Hepatocyte (in vitro differentiated cells): ENCODE measurements around the gene PURA. TPM values are rescaled to one million over a fixed set of nuclear protein-coding genes. Genes with fewer than 3 reads are reported as not detected.

Experiments used
- DNase-seq: peaks from one replicate; pipeline ENCODE4 v3.0.0-alpha.2; 2016; ENCODE audit warnings: low spot score
- H2AFZ ChIP-seq: fragments of 200-600 bp; sonication (generic); 2 replicates; pipeline ENCODE4 v1.6.0; 2016; ENCODE audit warnings: antibody characterized with exemption, mild to moderate bottlenecking
- H3K27ac ChIP-seq: fragments of 200-600 bp; sonication (generic); 2 replicates; pipeline ENCODE4 v1.5.1; 2016; ENCODE audit warnings: mild to moderate bottlenecking
- H3K27me3 ChIP-seq: fragments of 200-600 bp; sonication (generic); 2 replicates; pipeline ENCODE4 v1.6.1; 2016
- H3K36me3 ChIP-seq: fragments of 200-600 bp; sonication (generic); replicated peaks from 2 replicates; pipeline ENCODE4 v1.5.1; 2016; ENCODE audit warnings: low read depth; ENCODE audit not compliant: insufficient read depth
- H3K4me1 ChIP-seq: fragments of 200-600 bp; sonication (generic); 2 replicates; pipeline ENCODE4 v1.5.1; 2016; ENCODE audit warnings: mild to moderate bottlenecking, moderate library complexity; ENCODE audit not compliant: insufficient read depth
- H3K4me2 ChIP-seq: fragments of 200-600 bp; sonication (generic); 2 replicates; pipeline ENCODE4 v1.6.0; 2016
- H3K4me3 ChIP-seq: fragments of 200-600 bp; sonication (generic); 2 replicates; pipeline ENCODE4 v1.5.1; 2016; ENCODE audit warnings: mild to moderate bottlenecking
- H3K79me2 ChIP-seq: fragments of 200-600 bp; sonication (generic); 2 replicates; pipeline ENCODE4 v1.6.0; 2017; ENCODE audit warnings: mild to moderate bottlenecking
- H3K9me2 ChIP-seq: fragments of 200-600 bp; sonication (generic); replicated peaks from 2 replicates; pipeline ENCODE4 v1.6.0; 2017; ENCODE audit warnings: mild to moderate bottlenecking; ENCODE audit not compliant: insufficient read depth
- H3K9me3 ChIP-seq: fragments of 200-600 bp; sonication (generic); 2 replicates; pipeline ENCODE4 v1.5.1; 2016; ENCODE audit warnings: low read depth, mild to moderate bottlenecking
- H4K20me1 ChIP-seq: fragments of 200-600 bp; sonication (generic); 2 replicates; pipeline ENCODE4 v1.6.0; 2016; ENCODE audit warnings: mild to moderate bottlenecking; ENCODE audit not compliant: insufficient read depth, poor library complexity, severe bottlenecking
- EZH2 ChIP-seq: fragments of 200-600 bp; sonication (generic); IDR thresholded peaks from 2 replicates; pipeline ENCODE4 v1.6.1; 2016; ENCODE audit warnings: antibody characterized with exemption, mild to moderate bottlenecking, borderline replicate concordance
- EZH2phosphoT487 ChIP-seq: fragments of 200-600 bp; sonication (generic); IDR thresholded peaks from one replicate; pipeline ENCODE4 v1.6.1; 2018; ENCODE audit warnings: antibody characterized with exemption, mild to moderate bottlenecking, low read depth, moderate library complexity; ENCODE audit not compliant: unreplicated experiment, severe bottlenecking
- WGBS: methylation state at CpG from one replicate; pipeline ENCODE4 v1.1.6; 2016; ENCODE audit warnings: low lambda C conversion rate; ENCODE audit errors: missing lambda C conversion rate; 5-methylcytosine and 5-hydroxymethylcytosine counted together
- polyA plus RNA-seq: library from polyadenylated mRNA; unstranded; fragments of >200 nt; fragmentation: Nextera tagmentation; extraction: Ambion mirVana; gene quantifications from 2 replicates; pipeline ENCODE4 v1.2.1, GENCODE V29; 2016
- total RNA-seq: library from RNA; depleted of rRNA; stranded (reverse); fragments of >200 nt; gene quantifications from 2 replicates; pipeline ENCODE4 v1.2.3, GENCODE V29; 2014
- TF ChIP-seq, protein P1 (sequence below): fragments of 200-600 bp; sonication (generic); IDR thresholded peaks from 2 replicates; pipeline ENCODE4 v1.5.1; 2016; ENCODE audit warnings: antibody characterized with exemption, mild to moderate bottlenecking; ENCODE audit not compliant: poor library complexity

The PURA gene
- total and polyA plus RNA-seq, 2 experiments from 2014 or later, result 7.4 to 13.8 TPM

DNA sequence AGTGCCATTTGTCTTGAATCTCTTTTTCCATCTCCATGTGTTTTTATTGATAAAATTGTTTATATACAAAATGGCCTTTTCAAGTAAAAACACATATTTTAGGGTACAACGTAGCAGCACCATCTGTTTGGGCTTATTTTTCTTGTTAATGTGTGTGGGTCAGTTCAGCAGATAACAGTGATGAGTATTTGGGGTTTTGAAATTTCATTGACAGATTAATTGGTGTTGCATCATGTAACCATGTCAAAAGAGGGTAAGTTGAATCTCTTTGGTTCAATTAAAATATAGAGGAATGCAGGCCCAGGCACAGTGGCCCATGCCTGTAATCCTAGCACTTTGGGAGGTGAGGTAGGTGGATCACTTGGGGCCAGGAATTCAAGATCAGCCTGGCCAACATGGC, 20.0 kb upstream of the PURA start:
- no peak for DNase-seq
- Histone ChIP-seq H3K4me3 (no peak overlapping the region), H2AFZ (no peak overlapping the region), H3K27ac (no peak overlapping the region), H3K9me2 (no peaks in the 10 kb centered on the region), H3K79me2 (no peaks in the 10 kb centered on the region), H3K9me3 (no peaks in the 10 kb centered on the region), H3K4me2 (no peak overlapping the region), H3K27me3 (peaks cover 16% of the 10 kb centered on the region), H3K4me1 (no peaks in the 10 kb centered on the region), H4K20me1 (no peaks in the 10 kb centered on the region), H3K36me3 (no peaks in the 10 kb centered on the region)
- WGBS, result 67% methylated on average over 1 of the region's 1 CpG
- no peak for TF ChIP-seq EZH2phosphoT487
- TF ChIP-seq, protein P1, sequence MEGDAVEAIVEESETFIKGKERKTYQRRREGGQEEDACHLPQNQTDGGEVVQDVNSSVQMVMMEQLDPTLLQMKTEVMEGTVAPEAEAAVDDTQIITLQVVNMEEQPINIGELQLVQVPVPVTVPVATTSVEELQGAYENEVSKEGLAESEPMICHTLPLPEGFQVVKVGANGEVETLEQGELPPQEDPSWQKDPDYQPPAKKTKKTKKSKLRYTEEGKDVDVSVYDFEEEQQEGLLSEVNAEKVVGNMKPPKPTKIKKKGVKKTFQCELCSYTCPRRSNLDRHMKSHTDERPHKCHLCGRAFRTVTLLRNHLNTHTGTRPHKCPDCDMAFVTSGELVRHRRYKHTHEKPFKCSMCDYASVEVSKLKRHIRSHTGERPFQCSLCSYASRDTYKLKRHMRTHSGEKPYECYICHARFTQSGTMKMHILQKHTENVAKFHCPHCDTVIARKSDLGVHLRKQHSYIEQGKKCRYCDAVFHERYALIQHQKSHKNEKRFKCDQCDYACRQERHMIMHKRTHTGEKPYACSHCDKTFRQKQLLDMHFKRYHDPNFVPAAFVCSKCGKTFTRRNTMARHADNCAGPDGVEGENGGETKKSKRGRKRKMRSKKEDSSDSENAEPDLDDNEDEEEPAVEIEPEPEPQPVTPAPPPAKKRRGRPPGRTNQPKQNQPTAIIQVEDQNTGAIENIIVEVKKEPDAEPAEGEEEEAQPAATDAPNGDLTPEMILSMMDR, result no peak

DNA sequence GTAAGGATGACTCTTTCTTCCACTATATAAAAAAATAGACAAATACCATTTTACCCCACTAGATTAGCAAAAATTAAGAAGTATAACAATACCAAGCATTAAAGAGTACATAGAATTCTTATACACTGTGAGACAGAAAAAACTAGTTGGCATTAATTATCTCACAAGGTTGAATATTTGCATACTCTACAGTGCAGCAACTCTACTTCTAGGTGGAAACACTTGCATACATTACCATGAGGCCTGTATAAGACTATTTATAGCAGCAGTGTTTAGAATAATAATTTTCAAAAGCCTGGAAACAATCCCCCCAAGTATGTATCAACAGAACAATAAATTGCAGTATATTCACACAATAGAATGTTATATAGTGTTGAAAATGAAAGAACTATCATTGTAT, 19.0 kb upstream of the PURA start:
- H4K20me1 ChIP-seq, result no peaks in the 10 kb centered on the region
- no peak overlapping the region for H3K4me3 ChIP-seq
- no peak for DNase-seq
- H3K36me3 ChIP-seq, result no peaks in the 10 kb centered on the region
- H3K79me2 ChIP-seq, result no peaks in the 10 kb centered on the region
- H3K4me1 ChIP-seq, result no peaks in the 10 kb centered on the region
- no peak overlapping the region for H3K27ac ChIP-seq
- H3K9me3 ChIP-seq, result no peaks in the 10 kb centered on the region
- no peak for TF ChIP-seq EZH2
- peaks cover 14% of the 10 kb centered on the region for H3K27me3 ChIP-seq
- no peaks in the 10 kb centered on the region for H3K9me2 ChIP-seq
- H2AFZ ChIP-seq, result no peak overlapping the region
- no peak overlapping the region for H3K4me2 ChIP-seq

DNA sequence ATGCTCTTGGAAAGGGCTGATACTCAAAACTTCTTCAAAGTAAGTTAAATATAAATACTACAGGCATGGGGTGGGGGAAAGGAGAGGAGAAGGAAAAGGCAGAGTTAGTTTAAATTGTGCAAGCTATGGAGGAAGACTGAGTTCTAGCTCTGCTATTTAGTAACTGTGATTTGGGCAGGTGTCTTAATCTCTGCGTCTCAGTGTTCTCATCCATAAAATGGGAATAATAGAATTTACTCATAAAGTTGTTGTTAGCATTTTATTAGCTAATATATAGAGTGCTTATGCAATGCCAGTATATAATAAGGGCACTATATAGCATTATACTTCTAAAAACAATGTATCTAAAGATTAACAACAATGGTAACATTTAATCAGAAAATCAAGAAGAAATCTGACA, 12.7 kb upstream of the PURA start:
- Histone ChIP-seq H3K4me3 (no peak overlapping the region), H3K27ac (no peak overlapping the region), H3K9me3 (no peaks in the 10 kb centered on the region), H3K27me3 (peaks cover 31% of the 10 kb centered on the region), H3K79me2 (no peaks in the 10 kb centered on the region), H2AFZ (no peak overlapping the region), H3K36me3 (no peaks in the 10 kb centered on the region), H3K4me2 (no peak overlapping the region), H3K9me2 (no peaks in the 10 kb centered on the region), H4K20me1 (no peaks in the 10 kb centered on the region), H3K4me1 (no peaks in the 10 kb centered on the region)
- WGBS, result 85% methylated on average over 1 of the region's 1 CpG
- no peak for DNase-seq
- no peak for TF ChIP-seq EZH2
- TF ChIP-seq, protein P1, result no peak
- TF ChIP-seq EZH2phosphoT487, result no peak

DNA sequence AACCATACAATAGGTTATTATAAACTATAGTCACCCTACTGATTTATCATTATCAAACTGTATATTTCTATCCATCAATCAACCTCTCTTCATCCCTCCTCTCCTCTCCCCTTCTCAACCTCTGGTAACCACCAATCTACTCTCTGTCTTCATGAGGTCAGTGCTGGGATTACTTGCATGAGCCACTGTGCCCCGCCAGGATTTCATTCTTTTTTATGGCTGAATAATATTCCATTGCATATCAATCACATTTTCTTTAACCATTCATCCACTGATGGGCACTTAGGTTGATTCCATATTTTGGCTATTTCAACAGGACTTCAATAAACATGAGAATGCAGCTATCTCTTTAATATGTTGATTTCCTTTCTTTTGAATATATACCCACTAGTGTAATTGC, 10.8 kb upstream of the PURA start:
- Histone ChIP-seq H2AFZ (no peak overlapping the region), H3K9me2 (no peaks in the 10 kb centered on the region), H3K36me3 (no peaks in the 10 kb centered on the region), H3K4me1 (peaks cover 5% of the 10 kb centered on the region), H3K4me3 (no peak overlapping the region), H3K27ac (no peak overlapping the region), H4K20me1 (peaks cover under 1% of the 10 kb centered on the region), H3K4me2 (no peak overlapping the region), H3K27me3 (peaks cover 28% of the 10 kb centered on the region), H3K9me3 (no peaks in the 10 kb centered on the region), H3K79me2 (no peaks in the 10 kb centered on the region)
- no peak for TF ChIP-seq EZH2
- no peak for TF ChIP-seq EZH2phosphoT487
- TF ChIP-seq, protein P1, result no peak
- DNase-seq, result no peak
- 71% methylated on average over 1 of the region's 1 CpG for WGBS
